Ishikawa (cell line): ENCODE measurements around the gene TRIM61.

ENCODE experiments used
- CEBPB ChIP-seq: IDR thresholded peaks from 2 replicates; pipeline ENCODE4 v1.6.1; 2012
- EP300 ChIP-seq: IDR thresholded peaks from 2 replicates; pipeline ENCODE4 v1.6.1; 2012; ENCODE audit warnings: borderline replicate concordance
- FOXM1 ChIP-seq: IDR thresholded peaks from 2 replicates; pipeline ENCODE4 v1.6.1; 2012; ENCODE audit warnings: low read depth, borderline replicate concordance
- YY1 ChIP-seq: IDR thresholded peaks from 2 replicates; pipeline ENCODE4 v1.6.1; 2012; ENCODE audit warnings: low read depth

DNA sequence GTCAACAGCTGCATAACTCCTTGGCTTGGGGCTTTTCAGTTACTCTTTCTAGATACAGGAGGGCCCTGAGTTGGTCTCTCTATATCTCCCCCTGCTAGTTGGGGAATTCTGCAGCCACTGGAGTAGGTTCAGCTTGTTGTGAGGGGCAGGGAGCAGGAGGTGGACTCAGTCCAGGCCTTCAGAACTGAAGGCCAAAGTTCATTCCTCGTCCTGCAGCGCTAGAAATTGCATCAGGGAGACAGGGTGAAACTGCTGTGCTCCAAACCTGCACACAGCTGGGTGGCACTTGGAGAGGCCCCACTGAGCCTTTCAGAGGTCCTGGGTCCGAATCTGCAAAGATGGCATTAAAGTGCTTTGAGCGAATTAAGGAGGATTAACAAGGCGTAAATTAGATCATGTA lies 29.4 kb upstream of the TRIM61 start:
- TF ChIP-seq EP300 (no peak), FOXM1 (no peak), CEBPB (no peak), YY1 (no peak)
